ENCODE results near the gene TRAF7.

TRAF7 gene

DNA sequence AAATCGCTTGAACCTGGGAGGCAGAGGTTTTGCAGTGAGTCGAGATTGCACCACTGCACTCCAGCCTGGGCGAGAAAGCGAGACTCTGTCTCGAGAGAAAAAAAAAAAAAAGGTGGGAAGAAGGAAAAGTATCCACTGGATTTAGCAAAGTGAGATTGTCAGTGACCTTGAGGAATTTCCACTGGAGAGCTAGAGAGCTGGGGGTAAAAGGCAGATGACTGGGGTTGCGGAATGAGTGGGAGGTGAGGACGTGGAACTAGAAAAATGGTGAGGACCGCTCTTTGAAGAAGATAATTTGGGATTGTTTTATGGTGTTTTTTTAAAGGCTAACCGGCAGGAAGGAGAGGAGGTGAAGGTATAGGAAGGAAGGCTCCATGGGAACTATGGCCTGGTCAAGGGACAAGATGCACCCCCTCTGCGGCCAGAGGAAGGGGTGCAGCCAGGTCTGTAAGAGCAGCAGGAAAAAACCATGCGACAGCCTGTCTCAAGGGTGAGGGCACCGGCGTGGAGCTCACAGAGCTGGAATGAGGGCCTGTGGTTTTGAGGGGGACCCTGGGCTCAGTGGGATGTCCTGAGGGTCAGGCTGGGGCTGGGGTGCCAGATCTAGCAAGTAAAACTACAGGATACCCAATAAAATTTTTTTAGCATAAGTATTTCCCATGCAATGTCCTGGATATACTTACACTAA, 49.0 kb downstream of the TRAF7 start:
- Histone ChIP-seq H3K4me3 (ENCODE audit: insufficient read depth, low read length, poor library complexity, severe bottlenecking) (peak overlapping the region; percentile 86), H3K9me3 (ENCODE audit: insufficient read depth, low read length) (no peaks in the 10 kb centered on the region), H3K79me2 (ENCODE audit: insufficient read depth, low read length) (peaks cover 8% of the 10 kb centered on the region; the same call in 1 of the 2 replicates), H2AFZ (ENCODE audit: low read depth, low read length, severe bottlenecking) (peak overlapping the region; percentile 90), H3K9me2 (replicated peaks; ENCODE audit: insufficient read depth, low read length) (no peaks in the 10 kb centered on the region), H3F3A (ENCODE audit: insufficient read depth) (no peaks in the 10 kb centered on the region), H3K36me3 (ENCODE audit: low read length) (no peaks in the 10 kb centered on the region), H3K4me2 (ENCODE audit: low read depth, low read length, poor library complexity, severe bottlenecking) (peak overlapping the region; percentile 79), H3K27ac (ENCODE audit: low read depth, low read length) (peak overlapping the region; percentile 74), H4K20me1 (ENCODE audit: low read depth, low read length) (no peaks in the 10 kb centered on the region), H3K9ac (ENCODE audit: low read length) (peak overlapping the region; percentile 90), H3K27me3 (ENCODE audit: low read length) (no peaks in the 10 kb centered on the region)
- no peak for TF ChIP-seq EZH2phosphoT487 (conservative IDR thresholded peaks at IDR 0.05; ENCODE audit: low read length)
- TF ChIP-seq, protein P1, sequence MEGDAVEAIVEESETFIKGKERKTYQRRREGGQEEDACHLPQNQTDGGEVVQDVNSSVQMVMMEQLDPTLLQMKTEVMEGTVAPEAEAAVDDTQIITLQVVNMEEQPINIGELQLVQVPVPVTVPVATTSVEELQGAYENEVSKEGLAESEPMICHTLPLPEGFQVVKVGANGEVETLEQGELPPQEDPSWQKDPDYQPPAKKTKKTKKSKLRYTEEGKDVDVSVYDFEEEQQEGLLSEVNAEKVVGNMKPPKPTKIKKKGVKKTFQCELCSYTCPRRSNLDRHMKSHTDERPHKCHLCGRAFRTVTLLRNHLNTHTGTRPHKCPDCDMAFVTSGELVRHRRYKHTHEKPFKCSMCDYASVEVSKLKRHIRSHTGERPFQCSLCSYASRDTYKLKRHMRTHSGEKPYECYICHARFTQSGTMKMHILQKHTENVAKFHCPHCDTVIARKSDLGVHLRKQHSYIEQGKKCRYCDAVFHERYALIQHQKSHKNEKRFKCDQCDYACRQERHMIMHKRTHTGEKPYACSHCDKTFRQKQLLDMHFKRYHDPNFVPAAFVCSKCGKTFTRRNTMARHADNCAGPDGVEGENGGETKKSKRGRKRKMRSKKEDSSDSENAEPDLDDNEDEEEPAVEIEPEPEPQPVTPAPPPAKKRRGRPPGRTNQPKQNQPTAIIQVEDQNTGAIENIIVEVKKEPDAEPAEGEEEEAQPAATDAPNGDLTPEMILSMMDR (IDR thresholded peaks at IDR 0.05; ENCODE audit: insufficient read depth, low read length, poor library complexity, severe bottlenecking): no peak

DNA sequence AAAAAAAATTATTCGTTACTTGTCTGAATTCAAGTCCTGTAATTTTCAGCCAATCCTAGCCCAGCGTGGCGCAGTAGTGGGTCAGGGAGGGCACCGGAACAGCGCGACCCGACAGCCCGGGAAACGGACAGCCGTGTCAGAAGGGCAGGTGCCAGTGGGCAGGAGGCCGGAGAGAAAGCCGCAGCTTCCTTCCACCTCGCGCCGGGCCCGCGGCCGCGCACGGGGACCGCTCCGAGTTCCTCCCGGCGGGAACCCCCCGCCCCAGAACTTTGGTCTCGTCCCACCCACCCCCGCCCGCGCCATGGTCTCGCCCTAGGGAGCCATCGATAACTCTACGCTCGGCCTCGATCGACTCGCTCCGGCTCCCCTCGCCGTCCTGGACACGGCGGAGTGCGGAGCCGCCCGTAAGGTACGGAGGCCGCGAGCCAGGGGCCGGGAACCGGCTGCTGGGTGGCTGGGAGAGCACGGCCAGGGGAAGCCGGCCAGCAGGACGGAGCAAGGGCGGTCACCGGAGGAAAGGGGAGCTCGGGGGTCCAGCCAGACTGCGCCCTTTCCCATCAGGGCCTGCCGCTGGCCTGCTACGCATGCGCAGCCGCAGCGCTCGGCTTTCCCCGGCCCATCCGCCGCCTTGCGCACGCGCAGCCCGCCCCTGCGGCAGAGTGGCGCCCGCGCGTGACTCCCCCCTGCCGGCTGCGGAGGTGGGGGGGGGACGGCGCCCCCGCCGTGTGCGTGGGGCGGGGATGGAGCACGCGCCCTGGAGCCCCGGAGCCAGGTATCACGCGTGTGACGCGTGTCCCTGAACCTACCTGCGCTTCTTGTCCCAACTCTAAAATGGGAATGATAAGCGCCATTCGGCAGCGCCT, 49.8 kb downstream of the TRAF7 start, which contains the start of gene MLST8:
Gene MLST8, plus strand, starts transcription at position 351 of the 863 bp plus-strand sequence. CDS start 632 bp downstream, outside the sequence.
- H3K4me2 ChIP-seq (ENCODE audit: low read depth, low read length, poor library complexity, severe bottlenecking): peak within 1 kb of the TSS; percentile 79
- peaks cover 8% of the 10 kb centered on the region; the same call in 1 of the 2 replicates for H3K79me2 ChIP-seq (ENCODE audit: insufficient read depth, low read length)
- no peaks in the 10 kb centered on the region for H3K9me3 ChIP-seq (ENCODE audit: insufficient read depth, low read length)
- H3K36me3 ChIP-seq (ENCODE audit: low read length): no peaks in the 10 kb centered on the region
- H4K20me1 ChIP-seq (ENCODE audit: low read depth, low read length): no peaks in the 10 kb centered on the region
- H3K9me2 ChIP-seq (replicated peaks; ENCODE audit: insufficient read depth, low read length): no peaks in the 10 kb centered on the region
- peak within 1 kb of the TSS; percentile 86 for H3K4me3 ChIP-seq (ENCODE audit: insufficient read depth, low read length, poor library complexity, severe bottlenecking)
- H3K27me3 ChIP-seq (ENCODE audit: low read length): no peaks in the 10 kb centered on the region
- TF ChIP-seq, protein P1 (IDR thresholded peaks at IDR 0.05; ENCODE audit: insufficient read depth, low read length, poor library complexity, severe bottlenecking): no peak
- no peak for TF ChIP-seq EZH2phosphoT487 (conservative IDR thresholded peaks at IDR 0.05; ENCODE audit: low read length)
- H3K9ac ChIP-seq (ENCODE audit: low read length): peak within 1 kb of the TSS; percentile 90
- peak within 1 kb of the TSS; percentile 74 for H3K27ac ChIP-seq (ENCODE audit: low read depth, low read length)
- H2AFZ ChIP-seq (ENCODE audit: low read depth, low read length, severe bottlenecking): peak within 1 kb of the TSS; percentile 90
- no peaks in the 10 kb centered on the region for H3F3A ChIP-seq (ENCODE audit: insufficient read depth)

DNA sequence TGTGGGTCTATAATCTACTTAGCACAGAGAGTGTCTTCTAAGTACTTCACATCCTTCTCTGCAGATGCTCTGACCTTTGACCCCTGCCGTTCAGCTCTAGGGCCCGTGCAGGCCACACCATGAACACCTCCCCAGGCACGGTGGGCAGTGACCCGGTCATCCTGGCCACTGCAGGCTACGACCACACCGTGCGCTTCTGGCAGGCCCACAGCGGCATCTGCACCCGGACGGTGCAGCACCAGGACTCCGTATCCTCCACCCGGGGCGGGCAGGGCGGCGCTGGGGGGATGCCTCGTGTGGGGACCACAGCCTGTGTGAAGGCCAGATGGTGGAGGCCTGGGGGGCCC, 50.4 kb downstream of the TRAF7 start:
- Histone ChIP-seq H2AFZ (ENCODE audit: low read depth, low read length, severe bottlenecking) (peak overlapping the region; percentile 9), H3K9ac (ENCODE audit: low read length) (peak overlapping the region; percentile 90)

More for the DNA sequence above, 50.4 kb downstream of the TRAF7 start:
- Histone ChIP-seq H3K4me2 (ENCODE audit: low read depth, low read length, poor library complexity, severe bottlenecking) (peak overlapping the region; percentile 79), H3K4me3 (ENCODE audit: insufficient read depth, low read length, poor library complexity, severe bottlenecking) (peak overlapping the region; percentile 86), H3K79me2 (ENCODE audit: insufficient read depth, low read length) (peaks cover 8% of the 10 kb centered on the region; the same call in 1 of the 2 replicates), H3K9me2 (replicated peaks; ENCODE audit: insufficient read depth, low read length) (no peaks in the 10 kb centered on the region), H3K36me3 (ENCODE audit: low read length) (no peaks in the 10 kb centered on the region), H3K27ac (ENCODE audit: low read depth, low read length) (peak overlapping the region; percentile 74), H3F3A (ENCODE audit: insufficient read depth) (no peaks in the 10 kb centered on the region), H3K27me3 (ENCODE audit: low read length) (no peaks in the 10 kb centered on the region), H4K20me1 (ENCODE audit: low read depth, low read length) (no peaks in the 10 kb centered on the region), H3K9me3 (ENCODE audit: insufficient read depth, low read length) (no peaks in the 10 kb centered on the region)
- TF ChIP-seq, protein P1 (IDR thresholded peaks at IDR 0.05; ENCODE audit: insufficient read depth, low read length, poor library complexity, severe bottlenecking): no peak
- no peak for TF ChIP-seq EZH2phosphoT487 (conservative IDR thresholded peaks at IDR 0.05; ENCODE audit: low read length)
